Measurements from ENCODE around the gene MUC22.

MUC22 gene

GRCh38 chr6:31025595-31025994 is 15.3 kb downstream of the MUC22 start:
- Histone ChIP-seq H3K27me3 (no peaks in the 10 kb centered on the region), H3K4me1 (no peaks in the 10 kb centered on the region)
- TF ChIP-seq, protein P1, sequence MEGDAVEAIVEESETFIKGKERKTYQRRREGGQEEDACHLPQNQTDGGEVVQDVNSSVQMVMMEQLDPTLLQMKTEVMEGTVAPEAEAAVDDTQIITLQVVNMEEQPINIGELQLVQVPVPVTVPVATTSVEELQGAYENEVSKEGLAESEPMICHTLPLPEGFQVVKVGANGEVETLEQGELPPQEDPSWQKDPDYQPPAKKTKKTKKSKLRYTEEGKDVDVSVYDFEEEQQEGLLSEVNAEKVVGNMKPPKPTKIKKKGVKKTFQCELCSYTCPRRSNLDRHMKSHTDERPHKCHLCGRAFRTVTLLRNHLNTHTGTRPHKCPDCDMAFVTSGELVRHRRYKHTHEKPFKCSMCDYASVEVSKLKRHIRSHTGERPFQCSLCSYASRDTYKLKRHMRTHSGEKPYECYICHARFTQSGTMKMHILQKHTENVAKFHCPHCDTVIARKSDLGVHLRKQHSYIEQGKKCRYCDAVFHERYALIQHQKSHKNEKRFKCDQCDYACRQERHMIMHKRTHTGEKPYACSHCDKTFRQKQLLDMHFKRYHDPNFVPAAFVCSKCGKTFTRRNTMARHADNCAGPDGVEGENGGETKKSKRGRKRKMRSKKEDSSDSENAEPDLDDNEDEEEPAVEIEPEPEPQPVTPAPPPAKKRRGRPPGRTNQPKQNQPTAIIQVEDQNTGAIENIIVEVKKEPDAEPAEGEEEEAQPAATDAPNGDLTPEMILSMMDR (IDR thresholded peaks at IDR 0.05; ENCODE audit: low read depth, low read length), result no peak

GRCh38 chr6:31031095-31031494 is 20.8 kb downstream of the MUC22 start:
- peaks cover 9% of the 10 kb centered on the region; the same call in 1 of the 2 replicates for H3K27me3 ChIP-seq
- H3K4me3 ChIP-seq (ENCODE audit: low read depth, low read length), result no peak overlapping the region
- TF ChIP-seq, protein P1 (IDR thresholded peaks at IDR 0.05; ENCODE audit: low read depth, low read length), result no peak
- no peaks in the 10 kb centered on the region for H3K9me3 ChIP-seq
- H3K4me1 ChIP-seq, result no peaks in the 10 kb centered on the region
- no peaks in the 10 kb centered on the region for H3K36me3 ChIP-seq
- DNase-seq, result no peak

More at GRCh38 chr6:31025595-31025994, 15.3 kb downstream of the MUC22 start:
- no peak overlapping the region for H3K4me3 ChIP-seq (ENCODE audit: low read depth, low read length)
- H3K36me3 ChIP-seq, result no peaks in the 10 kb centered on the region
- DNase-seq, result no peak
- no peaks in the 10 kb centered on the region for H3K9me3 ChIP-seq

DNA sequence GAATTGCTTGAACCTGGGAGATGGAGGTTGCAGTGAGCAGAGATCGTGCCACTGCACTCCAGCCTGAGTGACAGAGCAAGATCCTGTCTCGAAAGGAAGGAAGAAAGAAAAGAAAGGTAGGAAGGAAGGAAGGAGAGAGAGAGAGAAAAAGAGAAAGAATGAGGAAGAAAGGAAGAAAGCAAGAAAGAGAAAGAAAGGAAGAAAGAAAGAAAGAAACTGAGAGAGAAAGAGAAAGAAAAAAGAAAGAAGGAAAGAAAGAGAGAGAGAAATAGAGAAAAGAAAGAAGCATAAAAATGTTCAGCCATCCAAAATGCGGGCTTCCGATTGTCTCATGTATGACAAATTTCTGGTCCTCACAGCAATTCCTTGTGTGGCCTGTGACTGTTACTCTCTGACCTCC is 22.8 kb downstream of the MUC22 start:
- no peaks in the 10 kb centered on the region for H3K9me3 ChIP-seq
- DNase-seq, result no peak
- TF ChIP-seq, protein P1 (IDR thresholded peaks at IDR 0.05; ENCODE audit: low read depth, low read length), result no peak
- no peaks in the 10 kb centered on the region for H3K36me3 ChIP-seq
- no peak overlapping the region for H3K4me3 ChIP-seq (ENCODE audit: low read depth, low read length)
- H3K4me1 ChIP-seq, result no peaks in the 10 kb centered on the region
- peaks cover 16% of the 10 kb centered on the region for H3K27me3 ChIP-seq

DNA sequence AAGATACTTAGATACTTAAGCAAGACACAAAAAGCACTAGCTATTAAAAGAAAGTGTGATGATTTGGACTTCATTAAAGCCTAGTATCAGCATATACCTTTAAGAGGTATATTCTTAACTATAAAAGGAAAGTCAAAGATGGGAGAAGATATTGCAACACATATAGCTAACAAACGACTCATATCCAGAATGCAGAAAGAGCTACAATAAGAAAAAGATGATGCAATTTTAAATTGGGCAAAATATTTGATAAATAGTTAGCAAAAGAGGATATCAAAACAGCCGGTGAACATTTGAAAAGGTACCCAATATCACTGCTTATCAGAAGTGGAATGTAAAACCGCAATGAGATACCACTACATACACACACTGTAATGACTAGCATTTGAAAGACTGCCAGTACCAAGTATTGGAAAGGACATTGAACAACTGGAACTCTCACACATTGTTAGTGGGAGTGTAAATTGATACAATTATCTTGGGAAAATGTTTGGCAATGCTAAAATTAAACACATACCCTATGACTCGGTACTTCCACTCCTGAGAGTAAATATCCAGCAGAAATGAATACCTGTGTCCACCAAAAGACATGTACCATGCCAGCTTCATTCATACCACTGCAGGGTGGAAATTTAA is 25.7 kb downstream of the MUC22 start:
- Histone ChIP-seq H3K9me3 (no peaks in the 10 kb centered on the region; the same call in 1 of the 2 replicates), H3K36me3 (no peaks in the 10 kb centered on the region), H3K4me3 (ENCODE audit: low read depth, low read length) (no peak overlapping the region), H3K4me1 (no peaks in the 10 kb centered on the region), H3K27me3 (peaks cover 23% of the 10 kb centered on the region)
- TF ChIP-seq, protein P1 (IDR thresholded peaks at IDR 0.05; ENCODE audit: low read depth, low read length), result no peak
- DNase-seq, result no peak

- no peaks in the 10 kb centered on the region for H3K36me3 ChIP-seq
- H3K4me3 ChIP-seq (ENCODE audit: low read depth, low read length), result no peak overlapping the region
- TF ChIP-seq, protein P1 (IDR thresholded peaks at IDR 0.05; ENCODE audit: low read depth, low read length), result no peak
- DNase-seq, result no peak
- no peaks in the 10 kb centered on the region for H3K4me1 ChIP-seq
- H3K9me3 ChIP-seq, result no peaks in the 10 kb centered on the region; the same call in 1 of the 2 replicates
- H3K27me3 ChIP-seq, result peaks cover 20% of the 10 kb centered on the region
Measured at GRCh38 chr6:31037169-31037568, 26.9 kb downstream of the MUC22 start.

DNA sequence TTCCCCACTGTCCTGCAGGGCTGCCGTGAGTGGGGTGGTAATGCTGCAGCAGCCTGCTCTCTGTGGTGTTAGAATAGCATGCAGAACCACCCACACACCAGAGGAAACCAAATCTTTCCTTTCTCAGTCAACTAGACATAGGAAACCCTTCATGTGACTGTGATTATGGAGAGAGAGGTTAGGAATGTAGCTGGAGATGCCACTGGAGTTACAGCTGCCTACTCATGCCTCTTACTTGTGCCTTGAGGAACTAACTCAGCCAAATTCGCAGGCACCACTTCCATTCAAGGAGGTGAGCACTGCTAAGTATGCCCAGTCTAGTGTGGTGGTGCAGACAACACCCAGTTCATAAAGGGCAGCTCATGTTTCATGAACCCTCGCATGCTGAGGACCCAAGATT is 27.4 kb downstream of the MUC22 start:
- no peaks in the 10 kb centered on the region for H3K36me3 ChIP-seq
- H3K4me1 ChIP-seq, result no peaks in the 10 kb centered on the region
- TF ChIP-seq, protein P1 (IDR thresholded peaks at IDR 0.05; ENCODE audit: low read depth, low read length), result no peak
- H3K27me3 ChIP-seq, result peaks cover 17% of the 10 kb centered on the region
- no peaks in the 10 kb centered on the region; the same call in 1 of the 2 replicates for H3K9me3 ChIP-seq
- DNase-seq, result no peak
- no peak overlapping the region for H3K4me3 ChIP-seq (ENCODE audit: low read depth, low read length)
